GM23248 (cell line): ENCODE measurements around the gene PARP3. TPM values are rescaled to one million over a fixed set of nuclear protein-coding genes. Genes with fewer than 3 reads are reported as not detected.

Experiments
- DNase-seq: peaks from one replicate; pipeline ENCODE4 v3.0.0-alpha.2; 2015
- H2AFZ ChIP-seq: fragments of 200-600 bp; sonication (generic); 2 replicates; pipeline ENCODE4 v1.6.1; 2016; ENCODE audit warnings: antibody characterized with exemption
- H3F3A ChIP-seq: fragments of 200-600 bp; sonication (generic); 2 replicates; pipeline ENCODE4 v1.6.1; 2016; ENCODE audit warnings: mild to moderate bottlenecking, antibody characterized with exemption, mixed run types; ENCODE audit not compliant: insufficient read depth
- H3K27ac ChIP-seq: fragments of 200-600 bp; sonication (generic); 2 replicates; pipeline ENCODE4 v1.5.1; 2016; ENCODE audit warnings: mild to moderate bottlenecking
- H3K27me3 ChIP-seq: fragments of 200-600 bp; sonication (generic); replicated peaks from 2 replicates; pipeline ENCODE4 v1.6.1; 2016; ENCODE audit warnings: mild to moderate bottlenecking; ENCODE audit not compliant: insufficient read depth
- H3K36me3 ChIP-seq: fragments of 200-600 bp; sonication (generic); 2 replicates; pipeline ENCODE4 v1.6.1; 2016; ENCODE audit warnings: low read depth, mild to moderate bottlenecking
- H3K4me1 ChIP-seq: fragments of 200-600 bp; sonication (generic); 2 replicates; pipeline ENCODE4 v1.6.1; 2016; ENCODE audit warnings: mild to moderate bottlenecking; ENCODE audit not compliant: insufficient read depth
- H3K4me2 ChIP-seq: fragments of 200-600 bp; sonication (generic); one replicate; pipeline ENCODE4 v1.6.1; 2016; ENCODE audit warnings: mild to moderate bottlenecking; ENCODE audit not compliant: unreplicated experiment
- H3K4me3 ChIP-seq: fragments of 200-600 bp; sonication (generic); 2 replicates; pipeline ENCODE4 v1.5.1; 2016; ENCODE audit warnings: mild to moderate bottlenecking
- H3K79me2 ChIP-seq: fragments of 200-600 bp; sonication (generic); 2 replicates; pipeline ENCODE4 v1.6.1; 2016; ENCODE audit warnings: mild to moderate bottlenecking; ENCODE audit not compliant: insufficient read depth
- H3K9ac ChIP-seq: fragments of 200-600 bp; sonication (generic); 2 replicates; pipeline ENCODE4 v1.6.1; 2016; ENCODE audit warnings: mild to moderate bottlenecking
- H3K9me2 ChIP-seq: fragments of 200-600 bp; sonication (generic); 2 replicates; pipeline ENCODE4 v1.6.1; 2016; ENCODE audit warnings: mixed run types, mild to moderate bottlenecking, moderate library complexity; ENCODE audit not compliant: insufficient read depth
- H3K9me3 ChIP-seq: fragments of 200-600 bp; sonication (generic); one replicate; pipeline ENCODE4 v1.6.1; 2017; ENCODE audit warnings: low read depth
- H4K20me1 ChIP-seq: fragments of 200-600 bp; sonication (generic); 2 replicates; pipeline ENCODE4 v1.6.0; 2016; ENCODE audit not compliant: insufficient read depth
- EZH2 ChIP-seq: fragments of 200-600 bp; sonication (generic); IDR thresholded peaks from 2 replicates; pipeline ENCODE4 v1.6.1; 2018; ENCODE audit warnings: antibody characterized with exemption, mild to moderate bottlenecking; ENCODE audit not compliant: insufficient read depth, poor library complexity, severe bottlenecking
- EZH2phosphoT487 ChIP-seq: fragments of 200-600 bp; sonication (generic); IDR thresholded peaks from 2 replicates; pipeline ENCODE4 v1.6.1; 2018; ENCODE audit warnings: antibody characterized with exemption, moderate library complexity, mild to moderate bottlenecking, low read depth; ENCODE audit not compliant: insufficient read depth
- WGBS, 2 experiments: methylation state at CpG; one replicate each; pipeline ENCODE4 v1.1.6; 2015 to 2017; ENCODE audit warnings: low lambda C conversion rate in 2 of 2, low coverage in 1 of 2; ENCODE audit errors: missing lambda C conversion rate in 2 of 2; 5-methylcytosine and 5-hydroxymethylcytosine counted together
- in situ Hi-C: fragments of 300-500 bp; cut with MboI; formaldehyde crosslinking; loops from 2 replicates; pipeline ENCODE4 v1.15.0; 2020
- polyA plus RNA-seq: library from polyadenylated mRNA; unstranded; fragments of >200 nt; fragmentation: Nextera tagmentation; extraction: Ambion mirVana; gene quantifications from 2 replicates; pipeline ENCODE4 v1.2.1, GENCODE V29; 2016
- small RNA-seq: library from RNA; depleted of rRNA; stranded (forward); fragments of <200 nt; gene quantifications from one replicate; pipeline ENCODE3, GENCODE V24; 2014; ENCODE audit warnings: low read depth, low replicate concordance
- total RNA-seq: library from RNA; depleted of rRNA; stranded (reverse); fragments of >200 nt; shearing (Covaris generic); gene quantifications from 2 replicates; pipeline ENCODE4 v1.2.3, GENCODE V29; 2014; rRNA removed

The PARP3 gene
- total and polyA plus RNA-seq, 2 experiments from 2014 or later = 60.4 to 80.4 TPM

GRCh38 chr3:51997172-51997571 lies 55.0 kb downstream of the PARP3 start:
- H3K9ac ChIP-seq = no peak overlapping the region
- no peak overlapping the region for H3K4me2 ChIP-seq
- DNase-seq = no peak
- in situ Hi-C loops = no loop called here
- peaks cover 21% of the 10 kb centered on the region for H3F3A ChIP-seq
- peaks cover 3% of the 10 kb centered on the region; the same call in 1 of the 2 replicates for H4K20me1 ChIP-seq
- H3K4me1 ChIP-seq = peaks cover 8% of the 10 kb centered on the region
- H3K36me3 ChIP-seq = peaks cover 20% of the 10 kb centered on the region; the same call in 1 of the 2 replicates
- peaks cover 36% of the 10 kb centered on the region for H3K79me2 ChIP-seq
- no peak overlapping the region for H2AFZ ChIP-seq
- H3K9me2 ChIP-seq = no peaks in the 10 kb centered on the region
- no peaks in the 10 kb centered on the region for H3K27me3 ChIP-seq
- WGBS, 2 experiments = 47 to 50% methylated on average over 2 of the region's 2 CpGs
- H3K9me3 ChIP-seq = no peaks in the 10 kb centered on the region
- TF ChIP-seq EZH2 (no peak), EZH2phosphoT487 (no peak)
- no peak overlapping the region for H3K4me3 ChIP-seq
- H3K27ac ChIP-seq = no peak overlapping the region

- Histone ChIP-seq H3K79me2 (peaks cover 27% of the 10 kb centered on the region), H3K9me3 (no peaks in the 10 kb centered on the region), H3K4me3 (no peak overlapping the region), H3K36me3 (peaks cover 13% of the 10 kb centered on the region; the same call in 1 of the 2 replicates), H3K4me2 (no peak overlapping the region), H3K27ac (no peak overlapping the region), H3K9ac (no peak overlapping the region), H3K9me2 (no peaks in the 10 kb centered on the region), H4K20me1 (peaks cover 3% of the 10 kb centered on the region; the same call in 1 of the 2 replicates), H2AFZ (no peak overlapping the region), H3K4me1 (peaks cover 8% of the 10 kb centered on the region), H3K27me3 (no peaks in the 10 kb centered on the region), H3F3A (peaks cover 12% of the 10 kb centered on the region; the same call in 1 of the 2 replicates)
- DNase-seq = no peak
- TF ChIP-seq EZH2 = no peak
- TF ChIP-seq EZH2phosphoT487 = no peak
- in situ Hi-C loops = no loop called here
- WGBS, 2 experiments = 46% methylated on average over 7 of the region's 7 CpGs
These were observed 55.9 kb downstream of the PARP3 start for GRCh38 chr3:51997935-51998596.

Small RNA genes lying within 50 kb of the gene (small RNA-seq; reads per million reads assigned to genes)
- gene AC115284.1 = not detected

Other genes starting within 250 kb of the PARP3 start
- gene GRM2, start 235.3 kb upstream of the PARP3 start, total RNA-seq = 1.1 TPM in 1 of 2 replicates, not detected in the other
- not detected in 2 replicates for gene GRM2, start 235.3 kb upstream of the PARP3 start, polyA plus RNA-seq
- not detected in 2 replicates for gene IQCF6, start 163.1 kb upstream of the PARP3 start, total RNA-seq
- gene IQCF6, start 163.1 kb upstream of the PARP3 start, polyA plus RNA-seq = not detected in 2 replicates
- gene IQCF2, start 80.7 kb upstream of the PARP3 start, total RNA-seq = not detected in 2 replicates
- not detected in 2 replicates for gene IQCF2, start 80.7 kb upstream of the PARP3 start, polyA plus RNA-seq
- gene IQCF5, start 66.8 kb upstream of the PARP3 start, total RNA-seq = not detected in 2 replicates
- not detected in 2 replicates for gene IQCF5, start 66.8 kb upstream of the PARP3 start, polyA plus RNA-seq
- not detected in 2 replicates for gene IQCF1, start 39.0 kb upstream of the PARP3 start, total RNA-seq
- not detected in 2 replicates for gene IQCF1, start 39.0 kb upstream of the PARP3 start, polyA plus RNA-seq
- 21.6 and 27.5 TPM in 2 replicates for gene RRP9, start 459 bp upstream of the PARP3 start, total RNA-seq
- gene RRP9, start 459 bp upstream of the PARP3 start, polyA plus RNA-seq = 24.6 and 28.4 TPM in 2 replicates
- gene GPR62, start 13.0 kb downstream of the PARP3 start, total RNA-seq = not detected in 2 replicates
- 0.09 TPM in 1 of 2 replicates, not detected in the other for gene GPR62, start 13.0 kb downstream of the PARP3 start, polyA plus RNA-seq
- 71.2 and 91.2 TPM in 2 replicates for gene PCBP4, start 25.1 kb downstream of the PARP3 start, total RNA-seq
- gene PCBP4, start 25.1 kb downstream of the PARP3 start, polyA plus RNA-seq = 40.4 and 45.0 TPM in 2 replicates
- gene ABHD14B, start 31.7 kb downstream of the PARP3 start, total RNA-seq = 60.3 and 60.4 TPM in 2 replicates
- 64.9 and 70.9 TPM in 2 replicates for gene ABHD14B, start 31.7 kb downstream of the PARP3 start, polyA plus RNA-seq
- gene ABHD14A, start 32.7 kb downstream of the PARP3 start, total RNA-seq = 33.1 and 37.9 TPM in 2 replicates
- 33.0 and 35.5 TPM in 2 replicates for gene ABHD14A, start 32.7 kb downstream of the PARP3 start, polyA plus RNA-seq
- gene ACY1, start 41.2 kb downstream of the PARP3 start, total RNA-seq = 66.6 and 73.6 TPM in 2 replicates
- 35.8 and 38.1 TPM in 2 replicates for gene ACY1, start 41.2 kb downstream of the PARP3 start, polyA plus RNA-seq
- 965 and 1,164 TPM in 2 replicates for gene RPL29, start 53.5 kb downstream of the PARP3 start, total RNA-seq
- gene RPL29, start 53.5 kb downstream of the PARP3 start, polyA plus RNA-seq = 665 and 690 TPM in 2 replicates
- gene DUSP7, start 114.2 kb downstream of the PARP3 start, total RNA-seq = 12.4 and 17.7 TPM in 2 replicates
- 5.1 and 5.8 TPM in 2 replicates for gene DUSP7, start 114.2 kb downstream of the PARP3 start, polyA plus RNA-seq
- 2.3 and 5.2 TPM in 2 replicates for gene POC1A, start 212.1 kb downstream of the PARP3 start, total RNA-seq
- gene POC1A, start 212.1 kb downstream of the PARP3 start, polyA plus RNA-seq = 11.0 and 11.8 TPM in 2 replicates